HepG2 (cell line): ENCODE measurements around the gene PTCRA. TPM values are rescaled to one million over a fixed set of nuclear protein-coding genes. Genes with fewer than 3 reads are reported as not detected.

Source experiments
- CCAR2 ChIP-seq: fragments of 200-400 bp; formaldehyde crosslinking; optimal IDR thresholded peaks from 2 replicates; pipeline ENCODE3; 2018; ENCODE audit warnings: low read depth, mild to moderate bottlenecking, low read length, moderate library complexity
- E2F1 ChIP-seq: sonication (generic); formaldehyde crosslinking; IDR thresholded peaks from 2 replicates; pipeline ENCODE4 v1.5.0; 2020; ENCODE audit warnings: missing genetic modification reagents
- EEA1 ChIP-seq: sonication (generic); formaldehyde crosslinking; IDR thresholded peaks from 2 replicates; pipeline ENCODE4 v1.5.1; 2020; ENCODE audit warnings: mild to moderate bottlenecking, missing genetic modification reagents, borderline replicate concordance
- ELF1 ChIP-seq: sonication (generic); formaldehyde crosslinking; IDR thresholded peaks from 2 replicates; pipeline ENCODE4 v1.4.0; 2020; ENCODE audit warnings: missing genetic modification reagents
- FOSL1 ChIP-seq: sonication (generic); formaldehyde crosslinking; IDR thresholded peaks from 2 replicates; pipeline ENCODE4 v1.9.0; 2021; ENCODE audit warnings: missing genetic modification reagents, borderline replicate concordance
- PRDM4 ChIP-seq: sonication (generic); formaldehyde crosslinking; IDR thresholded peaks from 2 replicates; pipeline ENCODE4 v1.9.0; 2021; ENCODE audit warnings: missing genetic modification reagents, borderline replicate concordance
- RFX5 ChIP-seq: IDR thresholded peaks from 2 replicates; pipeline ENCODE4 v1.6.1; 2011; ENCODE audit warnings: low read depth, low read length, improper control_type of control experiment
- SMAD1 ChIP-seq: sonication (generic); formaldehyde crosslinking; IDR thresholded peaks from 2 replicates; pipeline ENCODE4 v1.4.0; 2020; ENCODE audit warnings: missing genetic modification reagents, low read depth, mild to moderate bottlenecking, borderline replicate concordance
- SMARCE1 ChIP-seq: fragments of 450-650 bp; IDR thresholded peaks from 2 replicates; pipeline ENCODE4 v1.6.1; 2017; ENCODE audit warnings: borderline replicate concordance
- ZBTB7A ChIP-seq: sonication (generic); formaldehyde crosslinking; IDR thresholded peaks from 2 replicates; pipeline ENCODE4 v1.8.0; 2022; ENCODE audit warnings: mild to moderate bottlenecking, missing genetic modification reagents
- ZNF142 ChIP-seq: sonication (generic); formaldehyde crosslinking; IDR thresholded peaks from 2 replicates; pipeline ENCODE4 v1.4.0; 2020; ENCODE audit warnings: missing genetic modification reagents
- ZNF234 ChIP-seq: sonication (generic); formaldehyde crosslinking; conservative IDR thresholded peaks from 2 replicates; pipeline ENCODE4 v1.5.1; 2020; ENCODE audit warnings: mild to moderate bottlenecking, missing genetic modification reagents
- ZNF24 ChIP-seq: fragments of 450-650 bp; IDR thresholded peaks from 2 replicates; pipeline ENCODE4 v1.6.1; 2017; ENCODE audit warnings: antibody characterized with exemption, mild to moderate bottlenecking
- ZNF251 ChIP-seq: sonication (generic); formaldehyde crosslinking; IDR thresholded peaks from 2 replicates; pipeline ENCODE4 v1.9.0; 2021; ENCODE audit warnings: mild to moderate bottlenecking, missing genetic modification reagents
- ZNF468 ChIP-seq: sonication (generic); formaldehyde crosslinking; IDR thresholded peaks from 2 replicates; pipeline ENCODE4 v1.8.0; 2022; ENCODE audit warnings: mild to moderate bottlenecking, moderate library complexity, missing genetic modification reagents
- ZNF513 ChIP-seq: sonication (generic); formaldehyde crosslinking; conservative IDR thresholded peaks from 2 replicates; pipeline ENCODE4 v1.5.0; 2020; ENCODE audit warnings: missing genetic modification reagents
- ZNF607 ChIP-seq: sonication (generic); formaldehyde crosslinking; IDR thresholded peaks from 2 replicates; pipeline ENCODE4 v1.5.1; 2020; ENCODE audit warnings: missing genetic modification reagents, mild to moderate bottlenecking, borderline replicate concordance
- ZNF674 ChIP-seq: sonication (generic); formaldehyde crosslinking; IDR thresholded peaks from 2 replicates; pipeline ENCODE4 v1.5.0; 2020; ENCODE audit warnings: low read depth, mild to moderate bottlenecking, missing genetic modification reagents
- polyA plus RNA-seq, 8 experiments: library from polyadenylated mRNA; depleted of rRNA in 3 of 8; stranded (reverse) in 7 of 8; unstranded in 1 of 8; fragments of >200 nt; fragmentation: Illumina TruSeq in 4 of 8; extraction: Trizol in 4 of 8; gene quantifications; 2 replicates each; pipeline versions ENCODE4 v1.2.1 to v1.2.3, GENCODE V29; 2011 to 2016; ENCODE audit warnings: low read depth in 4 of 8, missing spikeins in 1 of 8, mixed read lengths in 1 of 8; ENCODE audit not compliant: insufficient read depth in 1 of 8
- total RNA-seq, 5 experiments: library from RNA; depleted of rRNA; stranded (reverse); fragments of >200 nt; fragmentation: Illumina TruSeq; extraction: Trizol; gene quantifications; 2 replicates each; pipeline ENCODE4 v1.2.3, GENCODE V29; 2016; ENCODE audit warnings: low read depth in 1 of 5

PTCRA gene
- total and polyA plus RNA-seq, 2 of the 13 experiments (the other 11 are each of a cell fraction or from before 2014, with no cell fraction given) = not detected

- TF ChIP-seq CCAR2 (no peak), ZNF142 (0 out of 2 replicates have a peak, but pooled peaks have one; percentile 2), ZNF251 (CRISPR knock-in tag) (peak; percentile 89; the same call in 1 of the 2 replicates), PRDM4 (CRISPR knock-in tag) (no peak), ZNF513 (CRISPR knock-in tag) (no peak), ZBTB7A (CRISPR knock-in tag) (no peak; the same call in 1 of the 2 replicates), EEA1 (CRISPR knock-in tag) (0 out of 2 replicates have a peak, but pooled peaks have one; percentile 54), FOSL1 (no peak), ZNF468 (CRISPR knock-in tag) (no peak), SMARCE1 (no peak), ZNF24 (no peak), E2F1 (CRISPR knock-in tag) (peak; percentile 70), SMAD1 (CRISPR knock-in tag) (no peak), ZNF234 (CRISPR knock-in tag) (no peak), ZNF674 (no peak), ZNF607 (peak; percentile 65), ELF1 (CRISPR knock-in tag) (peak; percentile 71), RFX5 (no peak)
Measured at GRCh38 chr6:42938987-42939809, 23.3 kb downstream of the PTCRA start (continued).
